ENCODE results near the gene SLC16A3.

SLC16A3 gene

DNA sequence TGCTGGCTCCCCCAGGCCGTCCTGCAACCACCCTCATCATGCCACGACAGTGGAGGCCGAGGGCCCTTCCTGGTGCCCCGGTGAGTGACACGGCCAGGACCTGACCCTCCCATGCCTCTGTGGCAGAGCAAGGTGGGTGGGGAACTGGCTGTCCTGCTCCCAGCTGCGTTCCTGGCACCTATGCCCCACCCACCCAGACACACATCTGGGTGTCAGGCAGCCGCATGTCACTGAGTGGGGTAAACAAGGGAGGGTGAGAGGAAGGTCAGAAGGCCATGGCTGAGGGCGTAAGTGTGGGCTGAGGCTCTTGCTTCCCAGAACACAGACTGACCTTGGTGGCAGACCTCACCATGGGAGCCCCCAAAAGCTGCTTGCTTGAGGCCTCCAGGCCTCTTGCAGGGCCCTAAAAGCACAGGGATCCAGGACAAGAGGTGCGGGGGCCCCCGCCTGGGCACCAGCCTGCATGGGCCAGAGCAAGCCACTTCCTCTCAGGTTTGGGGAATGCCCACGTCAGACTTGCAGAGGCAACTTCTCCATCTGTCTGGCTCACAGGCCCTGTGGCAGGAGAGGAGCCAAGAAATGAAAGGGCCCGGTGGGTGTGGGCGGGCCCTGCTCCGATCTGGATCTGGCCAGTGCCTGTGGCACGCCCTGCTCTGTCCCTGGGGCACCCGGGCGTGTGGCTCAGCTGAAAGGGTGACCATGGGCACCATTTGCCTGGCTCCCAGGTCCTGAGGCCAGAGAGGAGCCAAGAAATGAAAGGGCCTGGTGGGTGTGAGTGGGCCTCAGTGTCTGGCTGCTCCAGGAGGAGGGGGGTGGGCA is 12.3 kb upstream of the SLC16A3 start:
- no peaks in the 10 kb centered on the region for H3K27me3 ChIP-seq (ENCODE audit: control insufficient read depth in 1 of 2, insufficient read depth in 2 of 2, low read length in 2 of 2)
- no peaks in the 10 kb centered on the region for H3K9me3 ChIP-seq (ENCODE audit: control insufficient read depth in 2 of 2, low read length in 2 of 2)
- H3K36me3 ChIP-seq (ENCODE audit: control insufficient read depth in 2 of 2, insufficient read depth in 2 of 2, low read length in 2 of 2): no peaks in the 10 kb centered on the region
- no peak overlapping the region for H3K9ac ChIP-seq (ENCODE audit: low read length in 2 of 2)
- H3K27ac ChIP-seq (ENCODE audit: low read length): peak overlapping the region; percentile 41
- peaks cover 17% of the 10 kb centered on the region for H3K4me1 ChIP-seq (ENCODE audit: control insufficient read depth, insufficient read depth, low read length)
- no peak overlapping the region for H3K4me3 ChIP-seq (ENCODE audit: low read length in 2 of 2)

DNA sequence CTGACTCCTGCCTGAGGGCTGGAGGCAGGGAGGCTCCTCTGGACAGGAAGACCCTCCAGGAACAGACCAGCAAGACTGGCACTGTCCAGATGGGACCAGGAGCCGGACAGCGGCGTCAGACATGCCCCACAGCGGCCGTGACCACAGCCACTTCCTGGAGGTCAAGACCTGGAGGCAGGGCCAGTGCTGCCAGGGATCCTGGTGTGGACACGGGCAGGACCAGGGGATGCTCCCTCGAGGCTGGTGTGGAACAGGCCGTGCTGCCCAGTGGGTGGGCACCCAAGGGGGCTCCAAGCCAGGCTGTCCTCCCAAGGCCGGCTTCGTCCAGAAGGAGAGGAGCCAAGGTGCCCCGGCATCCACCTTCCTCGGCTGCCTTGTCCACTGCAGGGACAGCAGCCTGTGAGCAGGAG is 11.7 kb upstream of the SLC16A3 start:
- H3K27me3 ChIP-seq (ENCODE audit: control insufficient read depth in 1 of 2, insufficient read depth in 2 of 2, low read length in 2 of 2): no peaks in the 10 kb centered on the region
- H3K4me3 ChIP-seq (ENCODE audit: low read length in 2 of 2): no peak overlapping the region
- no peak overlapping the region for H3K9ac ChIP-seq (ENCODE audit: low read length in 2 of 2)
- H3K36me3 ChIP-seq (ENCODE audit: control insufficient read depth in 2 of 2, insufficient read depth in 2 of 2, low read length in 2 of 2): no peaks in the 10 kb centered on the region
- H3K27ac ChIP-seq (ENCODE audit: low read length): peak overlapping the region; percentile 41
- H3K4me1 ChIP-seq (ENCODE audit: control insufficient read depth, insufficient read depth, low read length): peaks cover 11% of the 10 kb centered on the region
- no peaks in the 10 kb centered on the region for H3K9me3 ChIP-seq (ENCODE audit: control insufficient read depth in 2 of 2, low read length in 2 of 2)

DNA sequence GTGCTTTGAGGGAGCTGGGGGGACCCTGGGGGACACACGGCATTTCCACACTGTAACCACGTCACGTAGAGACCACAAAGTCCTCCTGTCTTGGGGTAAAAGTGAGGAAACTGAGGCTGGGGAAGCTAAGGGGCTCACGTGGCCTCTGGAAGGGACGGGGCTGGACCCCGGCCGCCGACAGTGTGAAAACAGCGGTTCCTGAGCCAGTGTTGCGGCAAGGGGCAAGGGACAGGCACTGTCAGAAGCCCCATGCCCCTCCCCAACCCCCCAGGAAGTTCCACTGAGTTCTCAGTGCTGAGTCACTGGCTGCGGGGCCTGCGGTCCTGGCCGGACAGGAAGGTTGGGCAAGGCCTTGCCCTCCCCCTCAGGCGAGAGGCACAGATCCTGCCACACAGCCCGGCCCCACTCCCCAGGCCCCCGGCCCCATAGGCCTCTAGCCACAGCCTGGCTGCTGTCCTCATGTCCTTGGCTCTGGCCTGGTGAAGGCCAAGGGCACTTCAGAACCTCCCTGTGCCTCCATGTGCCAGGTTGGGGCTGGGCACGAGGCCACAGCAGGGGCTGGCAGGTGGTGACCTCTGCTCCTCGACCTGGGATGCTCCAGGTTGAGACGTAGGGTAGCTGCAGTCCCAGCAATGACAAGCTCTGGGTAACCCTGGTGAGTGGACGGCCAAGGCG is 11.2 kb upstream of the SLC16A3 start:
- Histone ChIP-seq H3K4me1 (ENCODE audit: control insufficient read depth, insufficient read depth, low read length) (peaks cover 11% of the 10 kb centered on the region), H3K4me3 (ENCODE audit: low read length in 2 of 2) (no peak overlapping the region), H3K36me3 (ENCODE audit: control insufficient read depth in 2 of 2, insufficient read depth in 2 of 2, low read length in 2 of 2) (no peaks in the 10 kb centered on the region), H3K9ac (ENCODE audit: low read length in 2 of 2) (no peak overlapping the region), H3K27ac (ENCODE audit: low read length) (no peak overlapping the region), H3K9me3 (ENCODE audit: control insufficient read depth in 2 of 2, low read length in 2 of 2) (no peaks in the 10 kb centered on the region), H3K27me3 (ENCODE audit: control insufficient read depth in 1 of 2, insufficient read depth in 2 of 2, low read length in 2 of 2) (no peaks in the 10 kb centered on the region)

DNA sequence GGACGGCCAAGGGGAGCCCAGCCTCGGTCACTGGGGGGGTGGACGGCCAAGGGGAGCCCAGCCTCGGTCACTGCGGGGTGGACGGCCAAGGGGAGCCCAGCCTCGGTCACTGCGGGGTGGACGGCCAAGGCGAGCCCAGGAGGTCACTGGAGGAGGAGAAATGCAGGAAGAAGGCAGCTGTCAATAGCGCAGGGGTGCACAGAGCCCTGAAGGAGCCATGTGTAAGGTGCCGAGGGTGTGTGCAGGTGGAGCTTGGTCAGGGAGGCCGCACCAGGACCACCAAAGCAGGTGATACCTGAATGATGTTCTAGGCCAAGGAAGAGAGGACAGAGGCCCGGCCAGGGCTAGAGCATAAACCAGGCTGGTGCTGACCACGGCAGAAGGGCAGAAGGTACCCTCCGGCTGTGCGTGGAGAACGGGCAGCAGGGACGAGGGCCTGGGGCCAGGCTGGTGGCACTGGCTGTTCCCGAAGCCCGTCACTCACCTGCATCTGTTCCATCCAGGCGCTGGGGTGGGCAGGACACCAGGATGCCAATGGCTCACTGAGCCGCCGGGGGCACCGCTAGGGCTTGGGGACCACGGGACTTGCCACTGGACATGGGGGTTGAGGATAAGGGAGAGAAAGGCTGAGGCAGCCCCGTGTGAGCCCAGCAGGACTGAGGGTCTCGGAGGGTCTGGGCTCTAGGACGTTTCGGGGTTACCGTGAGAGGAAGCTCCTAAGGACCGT is 10.3 kb upstream of the SLC16A3 start:
- Histone ChIP-seq H3K9ac (ENCODE audit: low read length in 2 of 2) (no peak overlapping the region), H3K9me3 (ENCODE audit: control insufficient read depth in 2 of 2, low read length in 2 of 2) (no peaks in the 10 kb centered on the region), H3K27ac (ENCODE audit: low read length) (no peak overlapping the region), H3K4me1 (ENCODE audit: control insufficient read depth, insufficient read depth, low read length) (peaks cover 6% of the 10 kb centered on the region), H3K36me3 (ENCODE audit: control insufficient read depth in 2 of 2, insufficient read depth in 2 of 2, low read length in 2 of 2) (no peaks in the 10 kb centered on the region), H3K4me3 (ENCODE audit: low read length in 2 of 2) (no peak overlapping the region), H3K27me3 (ENCODE audit: control insufficient read depth in 1 of 2, insufficient read depth in 2 of 2, low read length in 2 of 2) (no peaks in the 10 kb centered on the region)

DNA sequence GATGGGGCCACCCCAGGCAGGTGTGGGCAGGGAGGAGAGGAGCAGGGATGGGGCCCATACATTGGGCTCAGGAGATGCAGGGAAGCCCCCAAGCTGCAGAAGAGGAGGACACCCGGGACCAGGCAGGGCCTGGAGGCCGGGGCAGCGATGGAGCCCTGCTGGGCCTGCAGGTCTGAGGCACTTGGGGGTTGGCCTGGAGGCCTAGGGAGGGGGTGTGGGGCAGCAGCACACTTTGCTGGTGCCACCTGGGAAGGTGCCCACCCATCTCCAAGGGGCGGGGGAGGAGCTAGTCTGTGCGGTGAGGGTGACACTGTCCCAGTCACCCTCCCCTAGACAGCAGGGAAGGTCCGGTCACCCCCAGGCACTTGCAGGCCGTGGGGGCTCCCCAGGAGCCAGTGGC is 9.8 kb upstream of the SLC16A3 start:
- Histone ChIP-seq H3K36me3 (ENCODE audit: control insufficient read depth in 2 of 2, insufficient read depth in 2 of 2, low read length in 2 of 2) (no peaks in the 10 kb centered on the region), H3K4me1 (ENCODE audit: control insufficient read depth, insufficient read depth, low read length) (peaks cover 4% of the 10 kb centered on the region), H3K9ac (ENCODE audit: low read length in 2 of 2) (no peak overlapping the region), H3K4me3 (ENCODE audit: low read length in 2 of 2) (no peak overlapping the region), H3K27me3 (ENCODE audit: control insufficient read depth in 1 of 2, insufficient read depth in 2 of 2, low read length in 2 of 2) (no peaks in the 10 kb centered on the region), H3K9me3 (ENCODE audit: control insufficient read depth in 2 of 2, low read length in 2 of 2) (no peaks in the 10 kb centered on the region), H3K27ac (ENCODE audit: low read length) (no peak overlapping the region)

DNA sequence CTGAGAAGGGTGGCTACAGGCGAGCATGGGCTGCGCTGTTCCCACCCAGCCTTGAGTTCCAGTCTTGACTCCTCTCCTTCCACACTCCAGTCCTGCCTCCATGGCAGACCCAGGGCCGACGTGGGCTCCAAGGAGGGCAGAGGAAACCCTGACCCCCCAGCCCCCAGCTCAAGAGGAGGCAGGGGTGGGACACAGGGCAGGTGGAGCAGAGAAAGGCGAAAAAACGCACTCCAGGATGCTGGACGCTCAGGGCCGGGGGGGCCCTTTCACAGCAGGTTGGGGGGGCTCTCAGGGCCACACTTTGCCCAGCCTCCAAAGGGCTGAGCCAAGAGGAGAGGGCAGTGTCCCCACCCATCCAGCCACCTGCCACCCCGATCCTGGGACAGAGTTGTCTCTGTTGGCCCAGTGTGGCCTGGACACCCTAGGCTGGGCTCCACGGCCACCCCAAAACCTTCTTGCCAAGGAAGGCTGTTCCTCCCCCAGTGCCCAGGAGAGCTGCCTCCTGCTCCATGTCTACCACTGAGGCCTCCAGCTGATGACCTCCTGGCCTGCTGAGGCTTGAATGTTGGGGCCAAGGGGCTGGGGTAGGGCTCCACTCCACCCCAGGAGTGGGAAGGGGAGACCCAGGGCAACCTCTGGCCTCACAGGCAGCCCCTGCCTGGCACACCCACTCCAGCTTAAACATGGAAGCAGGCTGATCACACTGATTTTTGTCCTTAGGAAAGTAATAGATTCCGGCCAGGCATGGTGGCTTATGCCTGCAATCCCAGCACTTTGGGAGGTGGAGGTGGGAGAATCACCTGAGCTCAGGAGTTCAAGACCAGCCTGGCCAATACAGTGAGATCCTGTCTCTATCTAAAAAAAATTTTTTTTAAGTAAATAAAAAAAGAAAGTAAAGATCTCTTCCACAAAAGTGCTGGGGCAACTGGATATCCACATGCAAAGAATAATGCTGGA is 8.8 kb upstream of the SLC16A3 start:
- H3K27me3 ChIP-seq (ENCODE audit: control insufficient read depth in 1 of 2, insufficient read depth in 2 of 2, low read length in 2 of 2): no peaks in the 10 kb centered on the region
- H3K4me3 ChIP-seq (ENCODE audit: low read length in 2 of 2): no peak overlapping the region
- H3K36me3 ChIP-seq (ENCODE audit: control insufficient read depth in 2 of 2, insufficient read depth in 2 of 2, low read length in 2 of 2): no peaks in the 10 kb centered on the region
- H3K27ac ChIP-seq (ENCODE audit: low read length): no peak overlapping the region
- H3K9me3 ChIP-seq (ENCODE audit: control insufficient read depth in 2 of 2, low read length in 2 of 2): no peaks in the 10 kb centered on the region
- peaks cover 4% of the 10 kb centered on the region for H3K4me1 ChIP-seq (ENCODE audit: control insufficient read depth, insufficient read depth, low read length)
- no peak overlapping the region for H3K9ac ChIP-seq (ENCODE audit: low read length in 2 of 2)

DNA sequence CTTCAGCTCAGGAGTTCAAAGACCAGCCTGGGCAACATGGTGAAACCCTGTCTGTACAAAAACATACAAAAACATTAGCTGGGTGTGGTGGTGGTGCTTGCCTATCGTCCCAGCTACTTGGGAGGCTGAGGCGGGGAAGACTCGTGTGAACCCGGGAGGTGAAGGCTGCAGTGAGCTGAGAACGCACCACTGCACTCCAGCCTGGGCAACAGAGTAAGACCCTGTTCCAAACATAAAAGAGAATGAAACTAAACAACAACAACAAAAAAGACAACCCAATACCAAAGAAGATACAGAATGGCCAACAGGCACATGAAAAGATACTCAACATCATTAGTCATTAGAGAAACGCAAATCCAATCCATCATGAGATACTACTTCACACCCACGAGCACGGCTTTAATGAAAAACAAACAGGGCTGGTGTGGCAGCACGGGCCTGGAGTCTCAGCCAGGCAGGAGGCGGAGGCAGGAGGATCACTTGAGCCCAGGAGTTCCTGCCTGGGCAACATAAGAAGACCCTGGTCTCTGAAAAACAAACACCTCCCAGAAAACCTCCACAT is 7.4 kb upstream of the SLC16A3 start:
- Histone ChIP-seq H3K9ac (ENCODE audit: low read length in 2 of 2) (no peak overlapping the region), H3K4me1 (ENCODE audit: control insufficient read depth, insufficient read depth, low read length) (no peaks in the 10 kb centered on the region), H3K4me3 (ENCODE audit: low read length in 2 of 2) (no peak overlapping the region), H3K27me3 (ENCODE audit: control insufficient read depth in 1 of 2, insufficient read depth in 2 of 2, low read length in 2 of 2) (no peaks in the 10 kb centered on the region), H3K9me3 (ENCODE audit: control insufficient read depth in 2 of 2, low read length in 2 of 2) (no peaks in the 10 kb centered on the region), H3K36me3 (ENCODE audit: control insufficient read depth in 2 of 2, insufficient read depth in 2 of 2, low read length in 2 of 2) (no peaks in the 10 kb centered on the region), H3K27ac (ENCODE audit: low read length) (no peak overlapping the region)

DNA sequence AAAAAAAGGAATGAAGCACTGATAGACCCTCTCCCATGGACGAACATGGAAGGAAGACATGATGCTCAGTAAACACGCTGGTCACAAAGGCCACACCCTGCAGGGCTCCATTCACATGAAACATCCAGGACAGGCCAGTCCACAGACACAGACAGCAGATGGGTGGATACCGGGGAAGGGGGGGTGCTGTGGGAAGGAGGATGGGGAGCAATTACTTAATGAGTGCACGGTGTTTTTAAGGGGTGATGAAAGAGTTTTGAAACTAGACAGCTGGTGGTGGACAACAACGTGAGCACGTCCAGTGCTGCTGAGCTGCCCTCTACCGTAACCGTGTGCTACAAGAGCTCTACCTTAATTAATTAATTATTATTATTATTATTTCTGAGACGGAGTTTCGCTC is 6.0 kb upstream of the SLC16A3 start:
- H3K4me3 ChIP-seq (ENCODE audit: low read length in 2 of 2): no peak overlapping the region
- no peaks in the 10 kb centered on the region for H3K9me3 ChIP-seq (ENCODE audit: control insufficient read depth in 2 of 2, low read length in 2 of 2)
- no peak overlapping the region for H3K27ac ChIP-seq (ENCODE audit: low read length)
- no peaks in the 10 kb centered on the region for H3K36me3 ChIP-seq (ENCODE audit: control insufficient read depth in 2 of 2, insufficient read depth in 2 of 2, low read length in 2 of 2)
- H3K9ac ChIP-seq (ENCODE audit: low read length in 2 of 2): no peak overlapping the region
- no peaks in the 10 kb centered on the region for H3K4me1 ChIP-seq (ENCODE audit: control insufficient read depth, insufficient read depth, low read length)
- no peaks in the 10 kb centered on the region for H3K27me3 ChIP-seq (ENCODE audit: control insufficient read depth in 1 of 2, insufficient read depth in 2 of 2, low read length in 2 of 2)

DNA sequence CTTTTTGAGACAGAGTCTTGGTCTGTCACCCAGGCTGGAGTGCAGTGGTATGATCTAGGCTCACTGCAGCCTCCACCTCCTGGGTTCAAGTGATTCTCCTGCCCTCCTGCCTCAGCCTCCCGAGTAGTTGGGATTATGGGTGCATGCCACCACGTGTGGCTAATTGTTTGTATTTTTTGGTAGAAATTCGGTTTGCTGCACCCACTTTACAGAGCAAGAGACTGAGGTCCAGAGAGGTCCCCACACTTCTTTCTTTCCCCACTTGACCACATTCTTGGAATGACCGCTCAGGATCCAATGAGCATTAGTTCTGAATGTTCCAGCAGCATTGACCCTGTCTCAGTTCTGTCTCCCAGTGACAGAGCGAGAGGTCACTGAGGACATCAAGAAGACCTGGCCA is 5.3 kb upstream of the SLC16A3 start:
- Histone ChIP-seq H3K9ac (ENCODE audit: low read length in 2 of 2) (no peak overlapping the region), H3K36me3 (ENCODE audit: control insufficient read depth in 2 of 2, insufficient read depth in 2 of 2, low read length in 2 of 2) (no peaks in the 10 kb centered on the region), H3K4me1 (ENCODE audit: control insufficient read depth, insufficient read depth, low read length) (peaks cover 5% of the 10 kb centered on the region), H3K4me3 (ENCODE audit: low read length in 2 of 2) (no peak overlapping the region), H3K27me3 (ENCODE audit: control insufficient read depth in 1 of 2, insufficient read depth in 2 of 2, low read length in 2 of 2) (no peaks in the 10 kb centered on the region), H3K27ac (ENCODE audit: low read length) (no peak overlapping the region), H3K9me3 (ENCODE audit: control insufficient read depth in 2 of 2, low read length in 2 of 2) (no peaks in the 10 kb centered on the region)

DNA sequence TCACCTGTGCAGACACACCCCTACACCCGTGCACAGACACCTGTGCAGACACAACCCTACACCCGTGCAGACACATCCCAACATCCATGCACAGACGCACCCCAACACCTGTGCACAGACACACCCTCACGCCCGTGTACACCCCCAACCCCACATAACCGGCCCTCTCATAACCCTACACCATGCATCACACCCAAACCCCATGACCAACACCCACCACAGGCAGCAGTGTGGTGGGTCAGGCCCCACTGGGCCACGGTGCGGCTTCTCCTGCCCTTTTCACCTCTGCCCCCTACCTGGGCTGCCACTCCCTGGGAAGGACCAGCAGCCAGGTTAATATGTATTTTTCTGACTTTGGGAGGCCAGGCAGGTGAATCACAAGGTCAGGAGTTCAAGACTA is 4.2 kb upstream of the SLC16A3 start:
- no peak overlapping the region for H3K27ac ChIP-seq (ENCODE audit: low read length)
- H3K9me3 ChIP-seq (ENCODE audit: control insufficient read depth in 2 of 2, low read length in 2 of 2): no peaks in the 10 kb centered on the region
- peaks cover 15% of the 10 kb centered on the region for H3K4me1 ChIP-seq (ENCODE audit: control insufficient read depth, insufficient read depth, low read length)
- no peaks in the 10 kb centered on the region for H3K36me3 ChIP-seq (ENCODE audit: control insufficient read depth in 2 of 2, insufficient read depth in 2 of 2, low read length in 2 of 2)
- H3K9ac ChIP-seq (ENCODE audit: low read length in 2 of 2): no peak overlapping the region
- no peak overlapping the region for H3K4me3 ChIP-seq (ENCODE audit: low read length in 2 of 2)
- H3K27me3 ChIP-seq (ENCODE audit: control insufficient read depth in 1 of 2, insufficient read depth in 2 of 2, low read length in 2 of 2): no peaks in the 10 kb centered on the region
